ENCODE data around the gene COP1.

- TF ChIP-seq SP1 (IDR thresholded peaks at IDR 0.05; ENCODE audit: low read depth, low read length) (no peak), MAFK (IDR thresholded peaks at IDR 0.05; ENCODE audit: low read depth, low read length) (no peak), HDAC6 (IDR thresholded peaks at IDR 0.05; ENCODE audit: low read depth, low read length) (no peak), SIN3A (conservative IDR thresholded peaks at IDR 0.05 in 1 of 2, IDR thresholded peaks at IDR 0.05 in 1 of 2; ENCODE audit: low read depth in 1 of 2, low read length in 2 of 2) (no peak), EP300 (IDR thresholded peaks at IDR 0.05; ENCODE audit: borderline replicate concordance in 1 of 2, low read depth in 2 of 2, low read length in 2 of 2) (no peak), JUN (IDR thresholded peaks at IDR 0.05; ENCODE audit: low read depth, low read length) (no peak), SUZ12 (IDR thresholded peaks at IDR 0.05; ENCODE audit: low read length) (no peak)
- TF ChIP-seq, protein P1, sequence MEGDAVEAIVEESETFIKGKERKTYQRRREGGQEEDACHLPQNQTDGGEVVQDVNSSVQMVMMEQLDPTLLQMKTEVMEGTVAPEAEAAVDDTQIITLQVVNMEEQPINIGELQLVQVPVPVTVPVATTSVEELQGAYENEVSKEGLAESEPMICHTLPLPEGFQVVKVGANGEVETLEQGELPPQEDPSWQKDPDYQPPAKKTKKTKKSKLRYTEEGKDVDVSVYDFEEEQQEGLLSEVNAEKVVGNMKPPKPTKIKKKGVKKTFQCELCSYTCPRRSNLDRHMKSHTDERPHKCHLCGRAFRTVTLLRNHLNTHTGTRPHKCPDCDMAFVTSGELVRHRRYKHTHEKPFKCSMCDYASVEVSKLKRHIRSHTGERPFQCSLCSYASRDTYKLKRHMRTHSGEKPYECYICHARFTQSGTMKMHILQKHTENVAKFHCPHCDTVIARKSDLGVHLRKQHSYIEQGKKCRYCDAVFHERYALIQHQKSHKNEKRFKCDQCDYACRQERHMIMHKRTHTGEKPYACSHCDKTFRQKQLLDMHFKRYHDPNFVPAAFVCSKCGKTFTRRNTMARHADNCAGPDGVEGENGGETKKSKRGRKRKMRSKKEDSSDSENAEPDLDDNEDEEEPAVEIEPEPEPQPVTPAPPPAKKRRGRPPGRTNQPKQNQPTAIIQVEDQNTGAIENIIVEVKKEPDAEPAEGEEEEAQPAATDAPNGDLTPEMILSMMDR (IDR thresholded peaks at IDR 0.05; ENCODE audit: control extremely low read depth in 1 of 3, insufficient read depth in 1 of 3, low read depth in 1 of 3, low read length in 3 of 3) = no peak
These were observed 150.8 kb downstream of the COP1 start for GRCh38 chr1:176056312-176056711.
